K562 (cell line): Measurements from ENCODE around the gene KRT76. TPM values are rescaled to one million over a fixed set of nuclear protein-coding genes. Genes with fewer than 3 reads are reported as not detected.

ENCODE experiments used
- ATAC-seq: fragments of 200-7000 bp; cut with Tn5 transposase; 3 replicates; pipeline ENCODE4 v1.9.1; 2020; ENCODE audit warnings: moderate library complexity
- BruUV-seq: library from RNA; stranded (reverse); fragments of 400-500 nt; replicated peaks from 2 replicates; lab custom pipeline; 2021; lab: Mats Ljungman, UMichigan
- CTCF ChIA-PET: fragments of 300-600 bp; formaldehyde crosslinking; extraction: SDS; loops from one replicate; lab custom pipeline; 2021; ENCODE audit warnings: low intra/inter-chr PET ratio; lab: Yijun Ruan, JAX
- POLR2A ChIA-PET: fragments of 300-600, 350-650 bp; sonication (Branson Sonifier 250); formaldehyde crosslinking; extraction: SDS; loops from one replicate; lab custom pipeline; 2021; ENCODE audit warnings: antibody characterized with exemption, inconsistent platforms; lab: Yijun Ruan, JAX
- DNase-seq, 4 experiments: peaks; one replicate each; pipeline versions ENCODE4 v3.0.0 to v3.0.0-alpha.2; 2011 to 2018; ENCODE audit warnings: low spot score in 3 of 4, mixed read lengths in 3 of 4; ENCODE audit errors: extremely low read depth in 1 of 4
- FAIRE-seq: peaks from 2 replicates; lab custom pipeline; 2011; peaks lifted over from hg19 to GRCh38; lab: Jason Lieb, UNC
- H2AFZ ChIP-seq: 2 replicates; pipeline ENCODE4 v1.6.0; 2011; ENCODE audit warnings: low read depth, low read length, control low read depth, inconsistent platforms
- H3K27ac ChIP-seq: fragments of 200-600 bp; 3 replicates; pipeline ENCODE4 v1.8.0; 2011; ENCODE audit warnings: low read depth, mild to moderate bottlenecking, control low read depth, inconsistent platforms, low read length, moderate library complexity, mixed read lengths; ENCODE audit errors: extremely low read depth
- H3K27me3 ChIP-seq, 2 experiments: fragments of 300-600 bp in 1 of 2; 2 replicates in 1 of 2; 3 replicates in 1 of 2; pipeline versions ENCODE4 v1.6.0 to v1.8.0; 2011; ENCODE audit warnings: inconsistent platforms in 2 of 2, low read length in 2 of 2, mild to moderate bottlenecking in 1 of 2, mixed read lengths in 1 of 2, moderate library complexity in 1 of 2; ENCODE audit not compliant: control insufficient read depth in 2 of 2, insufficient read depth in 2 of 2
- H3K36me3 ChIP-seq: fragments of 300-600 bp; 3 replicates; pipeline ENCODE4 v1.8.0; 2011; ENCODE audit warnings: mild to moderate bottlenecking, low read length, inconsistent platforms; ENCODE audit not compliant: control insufficient read depth, insufficient read depth
- H3K4me1 ChIP-seq, 2 experiments: fragments of 200-600 bp in 1 of 2; replicated peaks in 1 of 2; 2 replicates in 1 of 2; 3 replicates in 1 of 2; pipeline versions ENCODE4 v1.5.1 to v1.8.0; 2011; ENCODE audit warnings: inconsistent platforms in 2 of 2, low read length in 2 of 2, mild to moderate bottlenecking in 1 of 2, mixed read lengths in 1 of 2, moderate library complexity in 1 of 2; ENCODE audit not compliant: control insufficient read depth in 2 of 2, insufficient read depth in 2 of 2
- H3K4me2 ChIP-seq: 2 replicates; pipeline ENCODE4 v1.6.1; 2011; ENCODE audit warnings: low read length, control low read depth, inconsistent platforms, mixed read lengths; ENCODE audit not compliant: insufficient read depth
- H3K4me3 ChIP-seq: fragments of 200-600 bp; sonication (generic), shearing (Covaris generic); 2 replicates; pipeline ENCODE4 v1.5.1; 2016; ENCODE audit warnings: control low read depth, inconsistent platforms
- H3K79me2 ChIP-seq: fragments of 200-600 bp; 3 replicates; pipeline ENCODE4 v1.8.0; 2011; ENCODE audit warnings: low read length, inconsistent platforms; ENCODE audit not compliant: control insufficient read depth, insufficient read depth
- H3K9ac ChIP-seq, 2 experiments: 2 replicates each; pipeline versions ENCODE4 v1.6.0 to v1.6.1; 2011; ENCODE audit warnings: low read depth in 2 of 2, low read length in 2 of 2, control low read depth in 1 of 2, inconsistent platforms in 1 of 2, mild to moderate bottlenecking in 1 of 2, mixed read lengths in 1 of 2; ENCODE audit not compliant: insufficient read depth in 1 of 2
- H3K9me1 ChIP-seq: one replicate; pipeline ENCODE4 v1.6.0; 2011; ENCODE audit warnings: inconsistent platforms, mild to moderate bottlenecking, low read length, moderate library complexity; ENCODE audit not compliant: control insufficient read depth, insufficient read depth
- H3K9me3 ChIP-seq: replicated peaks from 2 replicates; pipeline ENCODE4 v1.5.1; 2011; ENCODE audit warnings: low read depth, low read length, inconsistent platforms; ENCODE audit not compliant: control insufficient read depth, insufficient read depth
- H4K20me1 ChIP-seq: replicated peaks from 2 replicates; pipeline ENCODE4 v1.6.1; 2011; ENCODE audit warnings: low read length, inconsistent platforms, mixed read lengths; ENCODE audit not compliant: control insufficient read depth, insufficient read depth
- CXXC5 ChIP-seq: fragments of 250-450 bp; sonication (Bioruptor Pico); IDR thresholded peaks from 2 replicates; pipeline ENCODE4 v1.8.0; 2022; ENCODE audit warnings: inconsistent platforms, mild to moderate bottlenecking, moderate library complexity
- DMBX1 ChIP-seq: fragments of 250-450 bp; sonication (Bioruptor Pico); IDR thresholded peaks from 2 replicates; pipeline ENCODE4 v1.8.0; 2022; ENCODE audit warnings: inconsistent platforms, mild to moderate bottlenecking, moderate library complexity, borderline replicate concordance
- FOXK1 ChIP-seq: sonication (generic); formaldehyde crosslinking; IDR thresholded peaks from 2 replicates; pipeline ENCODE4 v1.8.0; 2022; ENCODE audit warnings: missing genetic modification reagents, mild to moderate bottlenecking, borderline replicate concordance
- XRCC3 ChIP-seq: fragments of 450-650 bp; IDR thresholded peaks from 2 replicates; pipeline ENCODE4 v1.6.1; 2017; ENCODE audit warnings: mild to moderate bottlenecking, moderate library complexity
- WGBS: fragments of 100-300 bp; shearing (Covaris generic); methylation state at CpG from one replicate; pipeline ENCODE4 v1.1.6; 2016; ENCODE audit warnings: low coverage, mixed read lengths; ENCODE audit not compliant: insufficient coverage; ENCODE audit errors: missing lambda C conversion rate; 5-methylcytosine and 5-hydroxymethylcytosine counted together
- in situ Hi-C: fragments of 300-500 bp; cut with MboI; formaldehyde crosslinking; loops from 4 replicates; pipeline ENCODE4 v1.15.0; 2018; ENCODE audit warnings: inconsistent platforms, mixed read lengths
- intact Hi-C: fragments of 100-400 bp; cut with micrococcal nuclease; formaldehyde crosslinking; loops from 2 replicates; pipeline ENCODE4 v1.14.2; 2022
- polyA plus RNA-seq, 8 experiments: library from polyadenylated mRNA; depleted of rRNA in 4 of 8; stranded (reverse) in 5 of 8; unstranded in 3 of 8; fragments of >200 nt; fragmentation: Nextera tagmentation in 2 of 8; fragmentation: Illumina TruSeq in 1 of 8; extraction: Ambion mirVana in 2 of 8; extraction: Trizol in 1 of 8; gene quantifications; 2 replicates each; pipeline versions ENCODE4 v1.2.1 to v1.2.3, GENCODE V29; 2011 to 2014; ENCODE audit warnings: inconsistent platforms in 1 of 8, missing spikeins in 1 of 8
- total RNA-seq, 7 experiments: library from RNA; depleted of rRNA in 6 of 7; stranded (reverse); fragments of >200 nt in 6 of 7; fragmentation: Illumina TruSeq in 2 of 7; extraction: Trizol in 2 of 7; gene quantifications; 2 replicates each; pipeline versions ENCODE4 v1.2.1 to v1.2.3, GENCODE V29; 2011 to 2021; ENCODE audit warnings: low replicate concordance in 1 of 7

Gene KRT76
- total and polyA plus RNA-seq, 9 of the 15 experiments (the other 6 are each of a cell fraction or from before 2014, with no cell fraction given): not detected

DNA sequence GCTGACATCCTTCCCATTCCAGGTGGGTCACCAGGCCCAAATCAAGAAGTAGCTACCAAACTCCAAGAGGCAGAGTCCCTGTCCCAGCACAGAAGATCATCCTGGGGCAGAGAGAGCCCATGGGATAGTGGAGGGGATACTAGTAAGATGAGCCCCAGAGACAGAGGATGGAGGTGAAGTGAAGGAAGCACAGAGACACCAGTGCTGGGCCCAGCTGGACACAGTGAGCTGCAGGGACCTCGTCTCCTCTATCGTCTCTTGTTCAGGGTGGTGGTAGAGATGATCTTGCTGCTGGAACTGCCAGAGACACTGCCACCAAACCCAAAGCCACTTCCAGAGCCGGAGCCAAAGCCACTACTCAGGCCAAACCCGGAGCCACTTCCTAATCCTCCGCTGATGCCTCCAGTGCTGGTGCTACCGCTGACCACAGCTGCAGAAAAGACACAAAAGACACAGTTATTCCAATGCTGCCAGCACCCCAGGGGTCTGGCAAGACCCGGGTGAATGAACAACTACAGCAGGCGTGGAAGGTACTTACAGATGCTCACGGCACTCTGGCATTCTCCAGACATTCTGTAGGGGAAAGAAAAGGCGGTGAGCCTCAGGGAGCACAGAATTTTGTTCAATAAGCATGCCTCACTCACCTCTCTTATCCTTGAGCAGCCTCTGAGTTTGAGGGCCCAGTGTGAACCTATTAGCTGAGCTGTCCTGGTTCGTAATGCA, 29.8 kb upstream of the KRT76 start:
- Histone ChIP-seq H2AFZ (no peak overlapping the region), H3K36me3 (no peaks in the 10 kb centered on the region), H3K4me1 (no peaks in the 10 kb centered on the region; a peak in 1 of 5 replicates), H3K4me3 (no peak overlapping the region), H3K9me1 (no peaks in the 10 kb centered on the region), H4K20me1 (peaks cover 4% of the 10 kb centered on the region; the same call in 1 of the 2 replicates), H3K9ac (no peak overlapping the region), H3K9me3 (no peaks in the 10 kb centered on the region), H3K27ac (no peak overlapping the region), H3K4me2 (no peak overlapping the region), H3K79me2 (no peaks in the 10 kb centered on the region), H3K27me3 (peaks cover 24 to 52% of the 10 kb centered on the region in 2 experiments)
- CTCF ChIA-PET: no interaction called here
- intact Hi-C loops (no loop called here), in situ Hi-C loops (no loop called here)
- no TSS peak for BruUV-seq
- ATAC-seq: no peak; the same call in 2 of the 3 replicates
- whole genome bisulfite sequencing: 2% methylated on average over 11 of the region's 11 CpGs
- TF ChIP-seq DMBX1 (no peak), XRCC3 (no peak), CXXC5 (CRISPR knock-in tag) (no peak), FOXK1 (CRISPR knock-in tag) (no peak)
- POLR2A ChIA-PET: interaction anchor here (0.6 to 2.3 kb wide), 5 partner anchors 9 to 393 kb away, joined by 3 to 11 read pairs (median 5); partner anchors contain the start of gene KRT3
- DNase-seq: no peak
- no peak for FAIRE-seq
